ENCODE data around the gene TAF10. TPM values are rescaled to one million over a fixed set of nuclear protein-coding genes. Genes with fewer than 3 reads are reported as not detected.
A peak's percentile ranks its signal among the peaks of the same experiment; 100 is the strongest.

TAF10 gene
- total and polyA plus RNA-seq, 12 donors: 69.7 to 389 (median 181) TPM

DNA sequence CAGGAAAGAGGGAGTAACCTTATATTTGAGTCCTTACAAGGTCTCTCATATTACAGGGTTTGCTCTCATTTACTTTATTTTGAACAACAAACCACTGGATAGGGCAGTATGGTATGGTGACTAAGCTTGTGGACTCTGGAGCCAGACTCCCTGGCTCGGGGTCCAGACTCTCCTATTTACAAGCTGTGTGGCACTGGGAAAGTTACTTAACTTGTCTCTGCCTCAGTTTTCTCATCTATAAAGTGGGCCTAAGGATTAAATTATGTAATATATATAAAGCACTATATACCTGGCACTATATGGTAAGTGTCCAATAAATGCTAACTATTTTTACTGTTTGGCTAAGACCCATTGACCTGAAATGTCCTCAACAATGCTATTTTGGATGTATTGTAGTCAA lies 45.3 kb upstream of the TAF10 start:
- intact Hi-C loops (cut with DNase I): no loop called here
- 69 to 80% (median 76%) methylated on average over 1 of the region's 1 CpG for WGBS, 4 donors
- DNase-seq: no peak
- Histone ChIP-seq H3K4me3 (no peak overlapping the region), H3K27me3 (no peaks in the 10 kb centered on the region), H3K36me3 (replicated peaks in 1 of 2) (no peaks in the 10 kb centered on the region), H3K9me3 (replicated peaks in 1 of 3) (no peaks in the 10 kb centered on the region), H3K27ac (no peak overlapping the region), H3K4me1 (replicated peaks in 1 of 2) (no peaks in the 10 kb centered on the region)
- TF ChIP-seq POLR2A (IDR thresholded peaks at IDR 0.05): no peak
- TF ChIP-seq, protein P1, sequence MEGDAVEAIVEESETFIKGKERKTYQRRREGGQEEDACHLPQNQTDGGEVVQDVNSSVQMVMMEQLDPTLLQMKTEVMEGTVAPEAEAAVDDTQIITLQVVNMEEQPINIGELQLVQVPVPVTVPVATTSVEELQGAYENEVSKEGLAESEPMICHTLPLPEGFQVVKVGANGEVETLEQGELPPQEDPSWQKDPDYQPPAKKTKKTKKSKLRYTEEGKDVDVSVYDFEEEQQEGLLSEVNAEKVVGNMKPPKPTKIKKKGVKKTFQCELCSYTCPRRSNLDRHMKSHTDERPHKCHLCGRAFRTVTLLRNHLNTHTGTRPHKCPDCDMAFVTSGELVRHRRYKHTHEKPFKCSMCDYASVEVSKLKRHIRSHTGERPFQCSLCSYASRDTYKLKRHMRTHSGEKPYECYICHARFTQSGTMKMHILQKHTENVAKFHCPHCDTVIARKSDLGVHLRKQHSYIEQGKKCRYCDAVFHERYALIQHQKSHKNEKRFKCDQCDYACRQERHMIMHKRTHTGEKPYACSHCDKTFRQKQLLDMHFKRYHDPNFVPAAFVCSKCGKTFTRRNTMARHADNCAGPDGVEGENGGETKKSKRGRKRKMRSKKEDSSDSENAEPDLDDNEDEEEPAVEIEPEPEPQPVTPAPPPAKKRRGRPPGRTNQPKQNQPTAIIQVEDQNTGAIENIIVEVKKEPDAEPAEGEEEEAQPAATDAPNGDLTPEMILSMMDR (IDR thresholded peaks at IDR 0.05): no peak

DNA sequence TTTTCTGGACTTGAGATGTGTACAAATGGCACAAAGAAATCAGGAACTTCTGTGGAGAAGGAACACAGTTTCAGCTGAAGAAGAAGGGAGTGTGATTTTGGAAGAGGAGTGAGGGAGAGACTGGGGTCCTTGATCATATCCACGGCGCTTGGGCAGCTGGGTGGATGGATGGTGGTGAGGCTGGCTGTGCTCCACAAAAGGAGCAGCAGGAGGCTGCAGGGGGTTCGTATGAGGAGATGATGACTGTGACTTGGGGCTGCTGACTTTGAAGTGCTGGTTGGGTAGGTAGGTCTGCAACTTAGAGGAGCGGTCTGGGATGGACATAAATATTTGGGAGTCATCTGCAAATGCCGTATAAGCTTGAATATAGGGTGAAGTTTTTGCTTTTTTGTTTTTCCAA lies 44.9 kb upstream of the TAF10 start:
- TF ChIP-seq, protein P1 (IDR thresholded peaks at IDR 0.05): no peak
- no peak for TF ChIP-seq POLR2A (IDR thresholded peaks at IDR 0.05)
- H3K27me3 ChIP-seq: no peaks in the 10 kb centered on the region

DNA sequence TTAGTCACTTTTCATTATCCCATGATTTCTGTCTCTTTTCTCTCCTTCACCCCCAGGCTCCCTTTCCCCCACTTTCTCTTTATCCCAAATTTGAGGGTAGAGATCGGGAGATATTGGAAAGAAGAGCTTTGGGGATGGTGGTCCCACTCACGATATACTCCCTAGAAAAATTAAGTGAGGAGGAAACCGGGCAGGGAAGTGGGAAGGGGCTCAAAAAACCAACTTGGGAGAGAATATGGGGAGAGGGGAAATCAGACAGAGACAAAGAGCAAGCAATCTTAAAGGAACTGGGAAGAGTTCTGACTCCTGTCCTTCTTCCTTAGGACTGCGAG lies 44.5 kb upstream of the TAF10 start:
- no peak for DNase-seq
- Histone ChIP-seq H3K36me3 (replicated peaks in 1 of 2) (no peaks in the 10 kb centered on the region), H3K4me3 (no peak overlapping the region), H3K9me3 (replicated peaks in 1 of 3) (no peaks in the 10 kb centered on the region), H3K27me3 (no peaks in the 10 kb centered on the region), H3K27ac (no peak overlapping the region), H3K4me1 (replicated peaks in 1 of 2) (no peaks in the 10 kb centered on the region)
- intact Hi-C loops (cut with DNase I): no loop called here
- TF ChIP-seq, protein P1 (IDR thresholded peaks at IDR 0.05): no peak
- TF ChIP-seq POLR2A (IDR thresholded peaks at IDR 0.05): no peak
- WGBS, 4 donors: 64 to 79% (median 71%) methylated on average over 4 of the region's 4 CpGs

More for the DNA sequence above, 44.9 kb upstream of the TAF10 start:
- intact Hi-C loops (cut with DNase I): no loop called here
- WGBS, 4 donors: 80 to 86% (median 83%) methylated on average over 5 of the region's 5 CpGs
- Histone ChIP-seq H3K27ac (no peak overlapping the region), H3K36me3 (replicated peaks in 1 of 2) (no peaks in the 10 kb centered on the region), H3K9me3 (replicated peaks in 1 of 3) (no peaks in the 10 kb centered on the region), H3K4me1 (replicated peaks in 1 of 2) (no peaks in the 10 kb centered on the region), H3K4me3 (no peak overlapping the region)
- no peak for DNase-seq

DNA sequence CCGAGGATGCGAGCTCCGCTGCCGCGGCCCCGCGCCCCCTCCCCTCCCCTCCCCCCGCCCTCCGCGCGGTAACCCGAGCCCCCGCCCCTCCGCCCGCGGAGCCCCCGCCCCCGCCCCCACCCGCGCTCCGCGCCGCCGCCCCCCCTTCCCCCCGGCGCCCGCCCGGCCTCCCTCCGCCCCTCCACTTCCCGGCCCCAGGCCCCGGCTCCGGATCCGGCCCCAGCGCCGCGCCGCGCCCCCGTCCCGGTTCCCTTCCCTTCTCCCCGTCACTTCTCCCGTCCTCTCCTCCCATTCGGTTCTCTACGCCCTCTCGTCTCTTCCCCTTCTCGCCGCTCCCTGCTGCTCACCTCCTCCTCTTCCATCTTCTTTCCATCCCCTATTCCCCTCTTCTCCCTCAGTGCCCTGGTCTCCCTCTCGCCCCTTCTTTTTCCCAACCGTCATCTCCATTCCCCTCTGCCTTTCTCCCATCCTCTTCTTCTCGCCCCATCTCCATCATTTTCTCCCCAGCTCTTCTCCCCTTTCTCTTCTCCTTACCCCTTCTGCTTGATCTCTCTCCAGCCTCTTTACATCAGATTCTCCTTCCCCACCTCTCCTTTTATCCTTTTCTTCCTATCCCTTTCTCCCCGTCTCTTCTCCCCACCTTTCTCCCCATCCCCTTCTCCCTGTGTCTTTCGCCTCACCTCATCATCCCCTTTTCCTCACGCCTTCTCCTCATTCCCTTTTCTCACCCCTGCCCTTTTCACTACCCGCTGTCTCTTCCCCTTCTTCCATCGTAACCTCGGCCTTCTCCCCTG lies 44.0 kb upstream of the TAF10 start, which contains the start of gene DCHS1:
Gene DCHS1 (minus strand): TSS at position 20 of the 794 bp plus-strand sequence. CDS start 14,196 bp downstream, outside the sequence.
- peak in 1 of 7 donors; percentile 19 for DNase-seq
- Histone ChIP-seq H3K27me3 (no peaks in the 10 kb centered on the region), H3K36me3 (replicated peaks in 1 of 2) (no peaks in the 10 kb centered on the region), H3K9me3 (replicated peaks in 1 of 3) (no peaks in the 10 kb centered on the region), H3K4me1 (replicated peaks in 1 of 2) (no peaks in the 10 kb centered on the region), H3K27ac (peak within 1 kb of the TSS in 1 of 5 donors; percentile 76), H3K4me3 (peak within 1 kb of the TSS in 1 of 4 donors; percentile 56)
- WGBS, 4 donors: 14 to 26% (median 24%) methylated on average over 16 to 38 of the region's 56 CpGs
- TF ChIP-seq, protein P1 (IDR thresholded peaks at IDR 0.05): no peak
- TF ChIP-seq POLR2A (IDR thresholded peaks at IDR 0.05): no peak
- intact Hi-C loops (cut with DNase I): no loop called here
